HG03060 (cell line): Measurements from ENCODE around the gene TSBP1.

ENCODE experiments used
- ATAC-seq: cut with Tn5 transposase; IDR thresholded peaks from one replicate; pipeline ENCODE4 v1.9.1; 2021; ENCODE audit warnings: low read depth, moderate number of reproducible peaks; ENCODE audit not compliant: unreplicated experiment

Gene TSBP1

GRCh38 chr6:32371803-32372202 is at the start of gene TSBP1:
Gene TSBP1, minus strand, starts transcription at chr6:32371903. Its CDS starts 197 bp downstream, at chr6:32371706.
- no peak for ATAC-seq

GRCh38 chr6:32416036-32416435 is 44.3 kb upstream of the TSBP1 start:
- ATAC-seq: no peak

- ATAC-seq: no peak
These were observed 43.9 kb upstream of the TSBP1 start for GRCh38 chr6:32415521-32416019.

GRCh38 chr6:32413427-32414047 is 41.8 kb upstream of the TSBP1 start:
- ATAC-seq: no peak

GRCh38 chr6:32411566-32412327 is 40.0 kb upstream of the TSBP1 start:
- no peak for ATAC-seq

- ATAC-seq: no peak
These were observed 39.2 kb upstream of the TSBP1 start for GRCh38 chr6:32410906-32411305.

- ATAC-seq: no peak
These were observed 35.2 kb upstream of the TSBP1 start, which contains the start of gene BTNL2 for GRCh38 chr6:32406857-32407256. Gene BTNL2, minus strand, starts transcription at chr6:32407181. Its CDS starts 58 bp downstream, at chr6:32407123.

- ATAC-seq: no peak
These were observed 34.5 kb upstream of the TSBP1 start for GRCh38 chr6:32406197-32406596.

GRCh38 chr6:32405656-32406055 is 34.0 kb upstream of the TSBP1 start:
- no peak for ATAC-seq

GRCh38 chr6:32402812-32403211 is 31.1 kb upstream of the TSBP1 start:
- ATAC-seq: no peak

- ATAC-seq: no peak
These were observed 29.7 kb upstream of the TSBP1 start for GRCh38 chr6:32401284-32401963.

GRCh38 chr6:32397252-32397920 is 25.7 kb upstream of the TSBP1 start:
- ATAC-seq: peak; percentile 60

GRCh38 chr6:32396028-32396427 is 24.3 kb upstream of the TSBP1 start:
- ATAC-seq: no peak

- ATAC-seq: no peak
These were observed 22.1 kb upstream of the TSBP1 start for GRCh38 chr6:32393665-32394420.

GRCh38 chr6:32391505-32391904 is 19.8 kb upstream of the TSBP1 start:
- ATAC-seq: no peak

- ATAC-seq: no peak
These were observed 16.1 kb upstream of the TSBP1 start for GRCh38 chr6:32387589-32388340.

GRCh38 chr6:32386040-32386439 is 14.3 kb upstream of the TSBP1 start:
- ATAC-seq: no peak

- no peak for ATAC-seq
These were observed 11.2 kb upstream of the TSBP1 start for GRCh38 chr6:32382757-32383420.

GRCh38 chr6:32379545-32379944 is 7.8 kb upstream of the TSBP1 start:
- no peak for ATAC-seq
